Activated CD8-positive, alpha-beta memory T cell treated with anti-CD3 and anti-CD28 coated beads for 48 hours (primary cell): ENCODE measurements around the gene NPL.

ENCODE experiments used
- DNase-seq, 3 experiments: peaks; one replicate each; pipeline ENCODE4 v3.0.0-alpha.2; 2020; ENCODE audit warnings: low read depth in 2 of 3, low spot score in 2 of 3

NPL gene

DNA sequence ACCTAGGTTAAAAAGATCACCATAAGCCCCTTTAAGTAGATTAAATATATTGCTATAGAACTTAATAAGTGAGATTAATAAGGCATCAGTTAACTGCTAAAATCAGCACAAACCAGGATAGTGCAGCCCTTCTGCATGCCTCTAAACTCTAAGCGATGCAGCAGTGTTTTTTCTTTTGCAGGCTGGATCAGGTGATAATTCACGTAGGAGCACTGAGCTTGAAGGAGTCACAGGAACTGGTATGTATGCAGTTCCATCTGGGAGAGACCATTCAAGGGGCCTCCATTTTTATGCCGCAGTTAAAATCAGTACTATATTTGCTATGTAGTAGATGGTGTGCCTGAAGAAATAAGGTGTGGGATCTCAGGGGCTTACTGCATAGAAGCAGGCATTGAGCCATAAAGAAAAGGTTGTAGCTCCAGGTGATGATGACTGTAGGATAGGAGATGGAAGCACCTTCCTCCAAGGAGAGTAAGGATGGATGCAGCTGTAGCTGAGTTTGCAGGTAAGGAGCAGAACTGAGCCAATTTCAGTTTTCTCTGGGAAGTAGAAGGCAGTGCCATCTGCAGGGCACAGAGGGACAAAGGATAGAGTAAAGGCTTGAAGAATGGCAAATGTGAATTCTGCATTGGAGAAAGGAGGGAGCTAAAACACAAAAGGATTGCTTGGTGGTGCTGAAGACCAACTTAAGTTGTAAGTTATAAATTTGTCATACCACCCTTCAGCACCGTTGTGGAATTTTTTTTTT lies 22.6 kb downstream of the NPL start:
- DNase-seq, result no peak

DNA sequence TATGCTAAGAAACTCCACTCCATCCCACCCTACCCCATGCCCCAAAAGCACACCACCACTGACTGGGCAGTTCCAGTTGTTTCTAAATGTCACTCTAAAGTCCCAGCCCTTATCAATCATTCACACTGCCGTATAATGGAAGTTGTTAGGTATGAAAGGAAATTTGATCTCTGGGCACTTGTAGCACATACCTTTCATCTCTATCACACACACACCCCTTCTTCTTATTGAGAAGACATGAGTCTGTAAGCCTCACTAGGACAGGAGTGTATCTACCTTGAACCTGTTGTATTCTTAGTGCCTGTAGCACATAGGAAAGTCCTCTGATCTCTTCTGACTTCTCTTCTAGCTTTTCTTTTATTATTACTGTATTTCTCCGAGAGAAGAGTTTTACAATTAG lies 27.3 kb downstream of the NPL start:
- DNase-seq, result no peak

DNA sequence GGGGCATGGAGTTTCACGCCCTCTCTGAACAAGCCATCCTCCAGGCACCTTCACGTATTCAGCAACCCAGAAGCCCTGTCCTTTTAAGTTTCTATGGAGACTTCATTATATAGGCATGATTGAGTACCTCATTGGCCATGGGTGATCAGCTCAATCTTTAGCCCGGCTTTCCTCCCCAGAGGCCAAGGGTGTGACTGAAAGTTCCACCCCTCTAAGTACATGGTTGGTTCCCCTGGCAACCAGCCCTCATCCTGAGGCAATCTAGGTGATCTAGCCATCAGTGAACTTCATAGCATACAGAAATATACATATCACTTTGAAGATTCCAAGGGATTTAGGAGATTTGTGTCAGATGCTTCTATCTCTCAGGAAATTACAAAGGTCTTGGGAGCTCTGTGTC lies 28.2 kb downstream of the NPL start:
- DNase-seq, result no peak

- DNase-seq, result no peak
These were observed 33.6 kb downstream of the NPL start for GRCh38 chr1:182823220-182823619.

- DNase-seq, result no peak
These were observed 37.3 kb downstream of the NPL start for GRCh38 chr1:182826892-182827291.

GRCh38 chr1:182829285-182829932 lies 39.8 kb downstream of the NPL start:
- no peak for DNase-seq

DNA sequence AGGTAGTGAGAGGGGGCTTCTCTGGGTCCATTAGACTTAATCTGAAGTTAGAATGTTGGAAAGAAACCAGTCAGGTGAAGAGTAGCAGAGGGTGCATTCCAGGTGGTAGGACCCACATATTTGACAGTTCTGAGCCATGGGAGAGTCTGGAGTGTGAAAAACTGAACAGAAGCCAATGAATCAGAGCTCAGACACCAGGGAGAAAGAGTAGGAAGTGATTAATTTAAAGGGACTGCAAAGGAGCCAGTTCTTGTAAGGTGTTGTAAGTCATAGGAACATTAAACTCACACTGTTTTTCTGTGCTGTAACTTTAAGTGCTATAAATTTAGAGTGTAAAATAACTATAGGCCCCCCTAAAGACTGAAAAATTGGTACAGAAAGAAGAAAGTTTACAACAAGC lies 43.7 kb downstream of the NPL start:
- no peak for DNase-seq

DNA sequence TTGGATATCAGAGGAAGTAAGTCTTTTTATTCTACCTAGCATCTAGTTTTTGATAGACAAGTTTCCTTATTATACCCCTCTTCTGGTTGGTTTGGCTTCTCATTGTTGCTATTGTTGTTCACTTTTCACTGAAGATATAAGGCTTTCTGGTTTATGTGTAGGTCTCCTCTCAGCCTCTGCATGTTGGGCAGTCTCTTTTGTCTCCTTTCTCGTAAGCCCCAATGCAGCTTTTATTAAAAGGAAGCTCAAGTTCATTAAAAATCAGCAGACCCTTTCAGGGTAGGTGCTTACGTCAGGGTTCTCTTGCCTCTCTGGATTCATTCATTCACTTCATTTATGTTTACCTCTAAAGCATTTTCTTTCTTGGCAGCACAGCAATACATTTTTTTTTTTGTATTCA lies 44.8 kb downstream of the NPL start:
- DNase-seq, result no peak

GRCh38 chr1:182835806-182836205 lies 46.2 kb downstream of the NPL start:
- DNase-seq, result no peak

DNA sequence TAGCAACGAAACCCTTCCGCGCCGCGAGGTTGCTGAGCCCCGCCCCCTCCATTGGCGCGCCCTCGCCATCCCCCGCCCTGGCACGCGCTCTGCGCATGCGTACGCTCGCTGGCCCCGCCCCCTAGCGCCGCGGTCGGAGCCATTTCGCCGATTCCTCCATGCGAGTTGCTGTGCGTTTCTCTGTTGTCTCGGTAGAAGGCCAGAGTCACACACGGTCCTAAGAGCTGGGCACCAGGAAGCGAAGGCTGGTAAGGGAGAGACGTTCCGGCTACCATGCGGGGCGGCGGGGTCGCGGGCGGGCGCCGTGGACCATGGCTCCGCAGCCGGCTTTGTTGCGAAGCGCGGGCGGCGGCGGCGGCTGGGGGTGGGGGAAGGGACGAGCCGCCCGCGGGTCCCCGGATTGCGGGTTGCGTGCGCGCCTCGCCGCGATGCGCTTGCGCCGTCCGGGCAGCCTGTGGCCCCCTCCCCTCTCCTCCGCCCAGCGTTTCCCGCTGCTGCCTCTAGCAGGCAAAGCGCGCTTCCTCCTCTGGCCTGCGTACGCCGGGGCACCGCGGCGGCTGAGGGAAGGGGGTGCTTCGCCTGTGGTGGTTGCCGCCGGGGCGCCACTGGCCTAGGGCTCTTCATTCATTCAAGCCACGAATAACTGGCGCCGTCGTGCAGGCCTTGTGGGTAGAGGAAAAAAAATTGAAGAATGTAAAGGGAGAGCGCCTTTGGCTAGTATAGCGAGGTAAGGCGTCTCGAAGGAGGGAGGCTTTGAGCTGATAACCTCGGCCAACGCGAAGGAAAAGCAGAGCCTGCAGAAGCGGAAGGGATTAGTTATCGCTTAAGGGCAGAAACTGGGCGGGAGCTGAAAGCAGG lies 49.9 kb downstream of the NPL start, which contains the start of gene DHX9:
Gene DHX9, plus strand, starts transcription at position 139 of the 858 bp plus-strand sequence. CDS start 3,220 bp downstream, outside the sequence.
- DNase-seq, result peak; percentile 93 to 96 (median 95)

DNA sequence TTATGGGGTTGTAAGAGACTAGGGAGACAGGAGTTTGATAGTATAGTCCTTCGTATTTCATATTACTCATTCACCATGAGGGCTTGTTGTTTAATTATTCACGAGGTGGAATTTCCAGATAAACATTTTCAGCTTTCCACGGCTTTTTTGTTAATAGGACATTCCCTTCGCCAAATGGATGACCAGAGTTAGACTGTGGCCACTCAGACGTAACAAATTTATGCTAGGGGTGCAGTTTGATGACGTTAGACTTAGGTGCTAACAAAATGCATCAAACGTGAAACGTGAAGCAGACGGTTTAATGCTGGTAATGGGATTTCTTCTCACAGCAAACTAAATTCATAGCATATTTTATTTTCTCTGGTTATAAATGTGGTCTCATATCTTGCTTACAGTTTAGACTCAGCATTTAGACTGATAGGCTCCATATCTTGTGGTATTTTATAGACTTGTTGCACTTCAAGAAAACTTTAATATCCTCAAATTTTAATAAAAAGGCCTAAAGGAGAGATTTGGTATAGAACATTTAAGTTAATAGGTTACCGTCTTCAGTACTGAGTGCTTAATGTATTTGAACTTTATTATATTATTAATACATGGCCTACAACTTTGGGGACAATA lies 51.9 kb downstream of the NPL start:
- no peak for DNase-seq

DNA sequence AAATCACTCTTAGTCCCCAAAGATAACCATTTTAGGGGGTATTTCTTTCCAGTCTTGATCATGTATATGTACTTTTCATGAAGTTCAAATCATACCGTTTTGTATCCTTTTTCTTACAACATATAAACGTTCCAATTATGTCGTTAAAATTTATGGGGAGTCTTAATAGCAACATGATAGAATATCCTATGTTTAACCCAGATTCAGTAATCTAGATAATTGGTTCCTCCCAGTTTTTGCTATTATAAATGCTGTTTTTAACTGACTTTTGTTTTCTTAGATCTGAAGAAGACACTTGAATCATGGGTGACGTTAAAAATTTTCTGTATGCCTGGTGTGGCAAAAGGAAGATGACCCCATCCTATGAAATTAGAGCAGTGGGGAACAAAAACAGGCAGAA lies 52.7 kb downstream of the NPL start:
- DNase-seq, result no peak

DNA sequence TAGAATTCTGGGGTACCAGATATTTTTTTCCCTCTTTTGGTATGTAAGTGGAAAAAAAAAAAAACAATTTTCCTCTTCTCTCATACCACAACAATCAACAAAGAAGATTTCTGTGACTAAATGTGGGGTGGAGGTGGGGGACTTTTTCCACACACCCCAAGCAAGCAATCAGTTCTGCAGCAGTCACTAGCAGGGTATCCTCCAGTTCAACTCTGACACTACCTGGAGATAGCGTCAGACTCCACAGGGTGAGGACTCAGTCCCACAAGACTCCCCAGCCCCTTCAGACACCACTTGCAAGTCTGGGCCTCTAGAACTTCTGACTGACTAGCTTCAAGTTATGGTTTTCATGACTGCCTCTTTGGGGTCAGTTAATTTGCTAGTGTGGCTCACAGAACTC lies 55.8 kb downstream of the NPL start:
- DNase-seq, result no peak

- DNase-seq, result no peak
These were observed 56.3 kb downstream of the NPL start for GRCh38 chr1:182845894-182846293.

- no peak for DNase-seq
These were observed 57.5 kb downstream of the NPL start for GRCh38 chr1:182847105-182847504.

- no peak for DNase-seq
These were observed 59.2 kb downstream of the NPL start for GRCh38 chr1:182848736-182849135.

GRCh38 chr1:182850319-182850718 lies 60.7 kb downstream of the NPL start:
- DNase-seq, result no peak

- no peak for DNase-seq
These were observed 62.3 kb downstream of the NPL start for GRCh38 chr1:182851825-182852224.

DNA sequence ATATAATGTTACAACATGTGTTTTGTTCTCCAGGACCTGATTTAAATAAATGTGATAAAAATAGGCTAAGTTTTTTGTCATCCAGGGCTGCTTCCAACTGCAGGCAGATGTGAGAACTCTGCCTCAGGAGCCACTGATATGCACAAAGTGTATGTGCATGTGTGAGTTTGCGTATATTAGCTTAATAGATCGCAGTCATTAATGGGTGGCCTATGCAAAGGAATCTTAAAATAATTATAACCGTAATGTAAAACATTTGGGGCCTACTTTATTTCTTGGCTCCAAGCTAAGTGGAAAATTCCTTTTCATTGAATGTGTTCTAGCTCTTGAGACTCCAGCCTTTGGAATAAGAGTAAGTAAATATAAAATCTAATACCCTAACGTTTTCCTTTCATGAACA lies 66.3 kb downstream of the NPL start:
- no peak for DNase-seq

DNA sequence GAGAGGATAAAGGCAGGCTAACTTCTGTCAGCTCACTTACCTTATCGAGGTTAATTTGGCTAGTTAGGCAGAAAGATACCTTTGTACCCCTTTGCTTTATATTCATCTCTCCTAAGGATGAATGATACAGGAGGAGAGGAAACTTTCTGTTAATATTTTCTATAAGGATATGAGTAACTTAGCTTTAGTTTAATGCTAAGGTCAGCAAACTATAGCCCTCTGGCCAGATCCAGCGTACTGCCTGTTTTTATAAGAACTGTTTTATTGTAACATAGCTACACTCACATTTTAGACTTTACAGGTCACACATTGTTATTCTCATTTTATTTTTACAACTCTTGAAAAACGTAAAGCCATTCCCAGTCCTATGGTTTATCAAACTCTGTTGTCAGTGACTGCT lies 67.6 kb downstream of the NPL start:
- DNase-seq, result no peak

- no peak for DNase-seq
These were observed 71.1 kb downstream of the NPL start for GRCh38 chr1:182860658-182861057.
